Activated T-cell treated with anti-CD3 and anti-CD28 coated beads, Interleukin-2, amount 50 U/mL, for 48 hours (primary cell): ENCODE data around the gene OR4C13.
"Not testable (repeated sequence)": the region's sequence is repeated elsewhere in the genome, so short reads cannot be mapped to it uniquely, and the experiment has no call there.

Source experiments
- DNase-seq, 2 experiments: peaks; one replicate each; pipeline ENCODE4 v3.0.0-alpha.2; 2020

The OR4C13 gene

DNA sequence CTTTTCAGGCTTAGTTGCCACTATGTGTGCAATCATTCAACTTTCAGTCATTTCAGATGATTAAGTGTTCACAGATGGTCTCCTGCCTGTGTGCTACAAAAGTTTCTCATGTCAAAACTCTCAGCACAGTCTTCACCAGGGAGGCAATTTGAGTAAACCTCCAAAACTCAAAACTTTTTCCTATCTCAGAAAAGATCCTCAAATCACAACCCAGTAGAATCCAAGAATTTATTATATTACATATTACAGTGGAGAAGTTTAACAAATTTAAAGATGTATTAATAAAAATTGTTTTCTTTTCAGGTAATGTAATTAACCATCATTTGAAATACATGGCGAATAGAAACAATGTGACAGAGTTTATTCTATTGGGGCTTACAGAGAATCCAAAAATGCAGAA lies at the start of gene OR4C13:
Gene OR4C13 (plus strand): TSS at position 301 of the 400 bp plus-strand sequence. CDS start 32 bp downstream, at position 333.
- DNase-seq, result no peak

DNA sequence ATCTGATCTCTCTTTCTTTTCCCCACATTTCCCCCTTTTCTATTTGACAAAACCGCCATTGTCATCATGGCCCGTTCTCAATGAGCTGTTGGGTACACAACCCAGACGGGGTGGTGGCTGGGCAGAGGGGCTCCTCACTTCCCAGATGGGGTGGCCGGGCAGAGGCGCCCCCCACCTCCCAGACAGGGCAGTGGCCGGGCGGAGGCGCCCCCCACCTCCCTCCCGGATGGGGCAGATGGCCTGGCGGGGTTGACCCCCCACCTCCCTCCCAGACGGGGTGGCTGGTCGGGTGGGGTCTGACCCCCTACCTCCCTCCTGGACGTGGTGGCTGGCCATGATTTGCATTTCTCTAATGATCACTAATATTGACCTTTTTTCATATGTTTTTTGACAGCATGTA lies 40.7 kb upstream of the OR4C13 start:
- not testable (repeated sequence) for DNase-seq

DNA sequence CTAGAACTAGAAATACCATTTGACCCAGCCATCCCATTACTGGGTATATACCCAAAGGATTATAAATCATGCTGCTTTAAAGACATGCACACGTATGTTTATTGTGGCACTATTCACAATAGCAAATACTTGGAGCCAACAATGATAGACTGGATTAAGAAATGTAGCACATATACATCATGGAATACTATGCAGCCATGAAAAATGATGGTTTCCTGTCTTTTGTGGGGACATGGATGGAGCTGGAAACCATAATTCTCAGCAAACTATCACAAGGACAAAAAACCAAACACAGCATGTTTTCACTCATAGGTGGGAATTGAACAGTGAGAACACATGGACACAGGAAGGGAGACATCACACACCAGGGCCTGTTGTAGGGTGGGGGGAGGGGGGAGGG lies 3.5 kb upstream of the OR4C13 start:
- DNase-seq, result not testable (repeated sequence)

DNA sequence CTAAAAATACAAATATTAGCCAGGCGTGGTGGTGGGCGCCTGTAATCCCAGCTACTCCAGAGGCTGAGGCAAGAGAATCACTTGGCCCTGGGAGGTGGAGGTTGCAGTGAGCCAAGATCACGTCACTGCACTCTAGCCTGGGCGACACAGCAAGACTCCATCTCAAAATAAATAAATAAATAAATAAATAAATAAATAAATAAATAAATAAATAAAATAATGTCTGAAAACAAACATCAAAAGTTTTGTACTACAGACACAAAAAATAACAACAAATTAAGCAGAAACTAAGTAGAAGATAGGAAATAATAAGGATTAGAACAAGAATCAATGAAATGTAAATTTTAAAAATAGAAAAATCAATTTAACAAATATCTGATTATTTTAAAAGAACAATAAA lies 21.2 kb downstream of the OR4C13 start:
- not testable (repeated sequence) for DNase-seq

DNA sequence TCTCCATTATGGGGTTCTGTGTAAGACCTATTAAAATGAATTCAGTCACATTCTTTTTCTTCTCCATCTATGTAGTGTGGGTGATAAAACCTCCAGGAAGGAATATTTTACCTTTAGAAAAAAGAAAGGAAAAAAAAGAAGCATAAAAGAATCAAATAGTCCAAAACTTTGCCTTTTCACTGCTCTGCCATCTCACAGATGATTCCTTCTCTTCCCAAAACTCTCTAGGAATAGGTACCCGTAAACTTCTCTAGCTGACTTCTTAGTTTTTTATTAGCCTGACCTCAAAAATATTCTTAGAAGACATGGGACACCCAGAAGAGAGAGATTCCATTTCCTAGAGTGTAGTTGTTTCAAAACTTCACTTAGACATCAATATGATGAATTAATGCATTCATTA lies 30.2 kb downstream of the OR4C13 start, which contains the start of gene OR4C12:
Gene OR4C12 (minus strand): TSS at position 101 of the 400 bp plus-strand sequence. CDS start 34 bp downstream, at position 67.
- not testable (repeated sequence) for DNase-seq

- DNase-seq, result peak; percentile 23 to 26
Measured at GRCh38 chr11:49995565-49995964, 43.4 kb downstream of the OR4C13 start.
